H9 (cell line): ENCODE measurements around the gene MAN1A1. TPM values are rescaled to one million over a fixed set of nuclear protein-coding genes. Genes with fewer than 3 reads are reported as not detected.

Experiments
- DNase-seq: peaks from one replicate; pipeline ENCODE4 v3.0.0-alpha.2; 2017
- H2AFZ ChIP-seq: one replicate; pipeline ENCODE4 v1.6.1; 2013; ENCODE audit warnings: mild to moderate bottlenecking, low read length, control low read depth, moderate library complexity
- H2AK5ac ChIP-seq: 2 replicates; pipeline ENCODE4 v1.6.1; 2013; ENCODE audit warnings: low read length, control low read depth, mixed read lengths; ENCODE audit not compliant: insufficient read length
- H2BK120ac ChIP-seq: one replicate; pipeline ENCODE4 v1.6.1; 2013; ENCODE audit warnings: low read depth, mild to moderate bottlenecking, low read length, control low read depth, inconsistent platforms; ENCODE audit not compliant: poor library complexity, severe bottlenecking
- H2BK12ac ChIP-seq: 2 replicates; pipeline ENCODE4 v1.6.1; 2013; ENCODE audit warnings: low read length, control low read depth, mixed read lengths, low read depth; ENCODE audit not compliant: insufficient read length
- H2BK15ac ChIP-seq: 2 replicates; pipeline ENCODE4 v1.6.1; 2013; ENCODE audit warnings: low read depth, low read length, control low read depth
- H2BK20ac ChIP-seq: one replicate; pipeline ENCODE4 v1.6.1; 2013; ENCODE audit warnings: low read depth, mild to moderate bottlenecking, low read length, control low read depth, inconsistent platforms; ENCODE audit not compliant: poor library complexity, severe bottlenecking
- H2BK5ac ChIP-seq: 2 replicates; pipeline ENCODE4 v1.6.1; 2013; ENCODE audit warnings: low read length, control low read depth, mixed read lengths; ENCODE audit not compliant: insufficient read length
- H3K14ac ChIP-seq: 2 replicates; pipeline ENCODE4 v1.6.1; 2013; ENCODE audit warnings: low read length, control low read depth; ENCODE audit not compliant: insufficient read depth
- H3K18ac ChIP-seq: 2 replicates; pipeline ENCODE4 v1.6.1; 2013; ENCODE audit warnings: low read depth, mild to moderate bottlenecking, mixed read lengths, low read length, control low read depth; ENCODE audit not compliant: insufficient read length
- H3K23ac ChIP-seq: 2 replicates; pipeline ENCODE4 v1.6.1; 2013; ENCODE audit warnings: low read length, control low read depth, mixed read lengths, low read depth; ENCODE audit not compliant: insufficient read length
- H3K23me2 ChIP-seq: 2 replicates; pipeline ENCODE4 v1.6.1; 2013; ENCODE audit warnings: low read depth, mild to moderate bottlenecking, mixed read lengths, low read length, control low read depth; ENCODE audit not compliant: insufficient read length, poor library complexity, severe bottlenecking
- H3K27ac ChIP-seq: 2 replicates; pipeline ENCODE4 v1.5.1; 2013; ENCODE audit warnings: low read length, control low read depth, mixed read lengths, low read depth; ENCODE audit not compliant: insufficient read length
- H3K27me3 ChIP-seq: 2 replicates; pipeline ENCODE4 v1.6.1; 2013; ENCODE audit warnings: low read length, control low read depth, inconsistent platforms; ENCODE audit not compliant: insufficient read depth
- H3K4ac ChIP-seq: 2 replicates; pipeline ENCODE4 v1.6.1; 2013; ENCODE audit warnings: low read depth, mild to moderate bottlenecking, control low read depth, inconsistent platforms, low read length, moderate library complexity
- H3K4me1 ChIP-seq: 2 replicates; pipeline ENCODE4 v1.6.1; 2013; ENCODE audit warnings: low read length, control low read depth, inconsistent platforms; ENCODE audit not compliant: insufficient read depth
- H3K4me2 ChIP-seq: 2 replicates; pipeline ENCODE4 v1.6.1; 2013; ENCODE audit warnings: low read length, control low read depth, mixed read lengths; ENCODE audit not compliant: insufficient read length, insufficient read depth
- H3K56ac ChIP-seq: 2 replicates; pipeline ENCODE4 v1.6.1; 2013; ENCODE audit warnings: low read depth, mild to moderate bottlenecking, mixed read lengths, low read length, control low read depth; ENCODE audit not compliant: insufficient read length
- H3K79me1 ChIP-seq: 2 replicates; pipeline ENCODE4 v1.6.1; 2013; ENCODE audit warnings: low read depth, mild to moderate bottlenecking, moderate library complexity, low read length, control low read depth, inconsistent platforms; ENCODE audit not compliant: insufficient read depth, poor library complexity, severe bottlenecking
- H3K79me2 ChIP-seq: 2 replicates; pipeline ENCODE4 v1.6.1; 2013; ENCODE audit warnings: low read length, control low read depth, inconsistent platforms; ENCODE audit not compliant: insufficient read depth
- H3K9ac ChIP-seq: 2 replicates; pipeline ENCODE4 v1.6.1; 2013; ENCODE audit warnings: low read length, control low read depth, mixed read lengths; ENCODE audit not compliant: insufficient read length; ENCODE audit errors: extremely low read depth
- H3K9me3 ChIP-seq: one replicate; pipeline ENCODE4 v1.6.1; 2013; ENCODE audit warnings: low read depth, low read length, inconsistent platforms; ENCODE audit not compliant: control insufficient read depth
- H3T11ph ChIP-seq: one replicate; pipeline ENCODE4 v1.6.1; 2013; ENCODE audit warnings: mild to moderate bottlenecking, low read length, control low read depth, inconsistent platforms
- H4K20me1 ChIP-seq: one replicate; pipeline ENCODE4 v1.6.1; 2013; ENCODE audit not compliant: control insufficient read depth, insufficient read length, insufficient read depth
- H4K5ac ChIP-seq: 2 replicates; pipeline ENCODE4 v1.6.1; 2013; ENCODE audit warnings: low read depth, mild to moderate bottlenecking, mixed read lengths, low read length, control low read depth; ENCODE audit not compliant: insufficient read length
- H4K8ac ChIP-seq: replicated peaks from 2 replicates; pipeline ENCODE4 v1.6.1; 2013; ENCODE audit warnings: low read length, control low read depth, mixed read lengths, low read depth; ENCODE audit not compliant: insufficient read length
- H4K91ac ChIP-seq: 2 replicates; pipeline ENCODE4 v1.6.1; 2013; ENCODE audit warnings: low read depth, mild to moderate bottlenecking, moderate library complexity, mixed read lengths, low read length, control low read depth; ENCODE audit not compliant: insufficient read length
- H3K27ac Mint-ChIP-seq, 3 experiments: 2 replicates in 2 of 3; 3 replicates in 1 of 3; pipeline ENCODE4 v1.8.0; 2020 to 2021; ENCODE audit warnings: mixed read lengths in 3 of 3, mild to moderate bottlenecking in 1 of 3, moderate library complexity in 1 of 3
- H3K27me3 Mint-ChIP-seq: 2 replicates; pipeline ENCODE4 v1.8.0; 2021; ENCODE audit warnings: low read depth, mild to moderate bottlenecking, moderate library complexity, mixed read lengths
- H3K36me3 Mint-ChIP-seq, 3 experiments: 2 replicates in 2 of 3; 3 replicates in 1 of 3; pipeline ENCODE4 v1.8.0; 2020 to 2021; ENCODE audit warnings: low read depth in 3 of 3, mixed read lengths in 3 of 3; ENCODE audit not compliant: insufficient read depth in 1 of 3
- H3K4me1 Mint-ChIP-seq, 2 experiments: 2 replicates each; pipeline ENCODE4 v1.8.0; 2020; ENCODE audit warnings: mixed read lengths in 2 of 2
- H3K4me3 Mint-ChIP-seq, 2 experiments: 2 replicates in 1 of 2; 3 replicates in 1 of 2; pipeline ENCODE4 v1.8.0; 2020 to 2021; ENCODE audit warnings: mild to moderate bottlenecking in 2 of 2, mixed read lengths in 2 of 2, moderate library complexity in 1 of 2
- H3K9me3 Mint-ChIP-seq, 2 experiments: 2 replicates in 1 of 2; 3 replicates in 1 of 2; pipeline ENCODE4 v1.8.0; 2020; ENCODE audit warnings: mild to moderate bottlenecking in 2 of 2, mixed read lengths in 2 of 2, moderate library complexity in 1 of 2
- WGBS: extraction: QIAGEN DNeasy Blood & Tissue Kit; methylation state at CpG from one replicate; pipeline ENCODE4 v1.1.7; 2013; ENCODE audit warnings: missing lambda C conversion rate, low lambda C conversion rate, mixed read lengths; ENCODE audit not compliant: insufficient read length; ENCODE audit errors: extremely low coverage; 5-methylcytosine and 5-hydroxymethylcytosine counted together
- total RNA-seq: library from RNA; stranded (reverse); gene quantifications from 2 replicates; pipeline ENCODE4 v1.2.1, GENCODE V29; 2021
- TF ChIP-seq, protein P1 (sequence below): fragments of 200-600 bp; sonication (generic); conservative IDR thresholded peaks from 3 replicates; pipeline ENCODE4 v1.8.0; 2021; ENCODE audit warnings: antibody characterized with exemption, mild to moderate bottlenecking

Gene MAN1A1
- total RNA-seq, 1 experiment from 2014 or later, result 1.6 TPM

DNA sequence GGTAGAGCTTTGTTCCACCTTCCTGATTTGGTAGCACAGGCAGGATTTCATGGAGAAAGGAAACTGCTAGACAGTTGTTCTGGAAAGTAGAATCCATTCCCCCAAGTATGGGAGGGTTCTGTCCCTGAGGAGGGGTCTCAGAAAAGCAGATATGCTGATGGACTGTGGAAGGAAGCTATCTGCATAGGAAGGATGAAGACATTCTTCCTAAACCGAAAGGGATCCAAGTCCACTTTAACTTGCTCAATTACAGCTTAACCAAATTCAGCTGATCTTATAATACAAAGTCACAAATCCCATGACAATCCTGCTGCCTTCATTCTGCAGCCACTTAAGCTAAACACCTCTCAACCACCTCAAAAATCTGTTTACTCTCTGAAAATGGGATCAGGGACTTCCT, 2.6 kb downstream of the MAN1A1 start:
- Histone ChIP-seq H3K56ac (no peak overlapping the region), H3K4me1 (peaks cover 4% of the 10 kb centered on the region; the same call in 1 of the 2 replicates), H3K23ac (no peak overlapping the region), H3T11ph (no peak overlapping the region), H3K4ac (no peak overlapping the region), H2BK20ac (no peak overlapping the region), H3K23me2 (peaks cover 18% of the 10 kb centered on the region), H2BK5ac (no peak overlapping the region), H3K79me2 (no peaks in the 10 kb centered on the region), H3K18ac (no peak overlapping the region), H3K27me3 (peaks cover 4% of the 10 kb centered on the region; the same call in 1 of the 2 replicates), H4K91ac (no peak overlapping the region), H2BK12ac (no peak overlapping the region), H3K9me3 (no peaks in the 10 kb centered on the region), H3K4me2 (no peak overlapping the region), H3K79me1 (no peaks in the 10 kb centered on the region), H2AFZ (no peak overlapping the region), H4K5ac (no peak overlapping the region), H4K20me1 (no peaks in the 10 kb centered on the region), H3K14ac (no peak overlapping the region), H2BK15ac (no peak overlapping the region), H4K8ac (no peak overlapping the region), H2BK120ac (no peak overlapping the region), H3K27ac (no peak overlapping the region), H2AK5ac (no peak overlapping the region), H3K9ac (no peak overlapping the region)
- WGBS, result no CpG with 5 or more reads among the region's 1 CpG
- Mint-ChIP-seq H3K4me3 (no peak overlapping the region), H3K4me1 (peaks cover 10 to 12% of the 10 kb centered on the region in 2 experiments), H3K9me3 (no peaks in the 10 kb centered on the region), H3K36me3 (no peaks in the 10 kb centered on the region), H3K27ac (no peak overlapping the region), H3K27me3 (peaks cover 45% of the 10 kb centered on the region)
- no peak for DNase-seq
- TF ChIP-seq, protein P1, sequence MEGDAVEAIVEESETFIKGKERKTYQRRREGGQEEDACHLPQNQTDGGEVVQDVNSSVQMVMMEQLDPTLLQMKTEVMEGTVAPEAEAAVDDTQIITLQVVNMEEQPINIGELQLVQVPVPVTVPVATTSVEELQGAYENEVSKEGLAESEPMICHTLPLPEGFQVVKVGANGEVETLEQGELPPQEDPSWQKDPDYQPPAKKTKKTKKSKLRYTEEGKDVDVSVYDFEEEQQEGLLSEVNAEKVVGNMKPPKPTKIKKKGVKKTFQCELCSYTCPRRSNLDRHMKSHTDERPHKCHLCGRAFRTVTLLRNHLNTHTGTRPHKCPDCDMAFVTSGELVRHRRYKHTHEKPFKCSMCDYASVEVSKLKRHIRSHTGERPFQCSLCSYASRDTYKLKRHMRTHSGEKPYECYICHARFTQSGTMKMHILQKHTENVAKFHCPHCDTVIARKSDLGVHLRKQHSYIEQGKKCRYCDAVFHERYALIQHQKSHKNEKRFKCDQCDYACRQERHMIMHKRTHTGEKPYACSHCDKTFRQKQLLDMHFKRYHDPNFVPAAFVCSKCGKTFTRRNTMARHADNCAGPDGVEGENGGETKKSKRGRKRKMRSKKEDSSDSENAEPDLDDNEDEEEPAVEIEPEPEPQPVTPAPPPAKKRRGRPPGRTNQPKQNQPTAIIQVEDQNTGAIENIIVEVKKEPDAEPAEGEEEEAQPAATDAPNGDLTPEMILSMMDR, result no peak
